K562 (cell line): Measurements from ENCODE around the gene FOXJ3. TPM values are rescaled to one million over a fixed set of nuclear protein-coding genes. Genes with fewer than 3 reads are reported as not detected.

Experiments used
- CBFA2T3 ChIP-seq: fragments of 450-650 bp; IDR thresholded peaks from 2 replicates; pipeline ENCODE4 v1.6.1; 2017
- DEAF1 ChIP-seq: fragments of 450-650 bp; formaldehyde crosslinking; IDR thresholded peaks from 2 replicates; pipeline ENCODE4 v1.4.0; 2020; ENCODE audit warnings: mild to moderate bottlenecking, moderate library complexity
- ETV1 ChIP-seq: fragments of 450-650 bp; conservative IDR thresholded peaks from 2 replicates; pipeline ENCODE4 v1.6.1; 2016; ENCODE audit warnings: missing genetic modification characterization, control low read depth, low read depth, missing compliant biosample characterization
- GATAD2A ChIP-seq: fragments of 450-650 bp; IDR thresholded peaks from 2 replicates; pipeline ENCODE4 v1.6.1; 2017
- HDGF ChIP-seq: fragments of 450-650 bp; IDR thresholded peaks from 2 replicates; pipeline ENCODE4 v1.6.1; 2016
- L3MBTL2 ChIP-seq: fragments of 450-650 bp; IDR thresholded peaks from 2 replicates; pipeline ENCODE4 v1.6.1; 2016; ENCODE audit warnings: mild to moderate bottlenecking, moderate library complexity
- MECOM ChIP-seq: fragments of 250-450 bp; sonication (Bioruptor Pico); IDR thresholded peaks from 2 replicates; pipeline ENCODE4 v1.8.0; 2022; ENCODE audit warnings: inconsistent platforms
- RAD21 ChIP-seq, 2 experiments: fragments of 250-450 bp in 1 of 2; fragments of 450-650 bp in 1 of 2; sonication (Bioruptor Pico) in 1 of 2; formaldehyde crosslinking in 1 of 2; IDR thresholded peaks in 1 of 2; conservative IDR thresholded peaks in 1 of 2; 2 replicates each; pipeline versions ENCODE4 v1.4.0 to v1.8.0; 2020 to 2022; ENCODE audit warnings: mild to moderate bottlenecking in 2 of 2, moderate library complexity in 1 of 2
- TCF3 ChIP-seq: sonication (generic); formaldehyde crosslinking; IDR thresholded peaks from 2 replicates; pipeline ENCODE4 v1.4.0; 2020; ENCODE audit warnings: mild to moderate bottlenecking, missing genetic modification reagents
- polyA plus RNA-seq, 8 experiments: library from polyadenylated mRNA; depleted of rRNA in 4 of 8; stranded (reverse) in 5 of 8; unstranded in 3 of 8; fragments of >200 nt; fragmentation: Nextera tagmentation in 2 of 8; fragmentation: Illumina TruSeq in 1 of 8; extraction: Ambion mirVana in 2 of 8; extraction: Trizol in 1 of 8; gene quantifications; 2 replicates each; pipeline versions ENCODE4 v1.2.1 to v1.2.3, GENCODE V29; 2011 to 2014; ENCODE audit warnings: inconsistent platforms in 1 of 8, missing spikeins in 1 of 8
- total RNA-seq, 7 experiments: library from RNA; depleted of rRNA in 6 of 7; stranded (reverse); fragments of >200 nt in 6 of 7; fragmentation: Illumina TruSeq in 2 of 7; extraction: Trizol in 2 of 7; gene quantifications; 2 replicates each; pipeline versions ENCODE4 v1.2.1 to v1.2.3, GENCODE V29; 2011 to 2021; ENCODE audit warnings: low replicate concordance in 1 of 7
- TF ChIP-seq, protein P1 (sequence below), 2 experiments: fragments of 450-650 bp in 1 of 2; sonication (generic) in 1 of 2; formaldehyde crosslinking in 1 of 2; IDR thresholded peaks; 2 replicates each; pipeline versions ENCODE4 v1.7.1 to v1.9.0; 2016 to 2022; ENCODE audit warnings: inconsistent platforms in 1 of 2, mild to moderate bottlenecking in 1 of 2, missing genetic modification reagents in 1 of 2
- TF ChIP-seq, protein P2 (sequence below): sonication (generic); formaldehyde crosslinking; IDR thresholded peaks from 2 replicates; pipeline ENCODE4 v1.8.0; 2023; ENCODE audit warnings: mild to moderate bottlenecking, missing genetic modification reagents

FOXJ3 gene
- total and polyA plus RNA-seq, 9 of the 15 experiments (the other 6 are each of a cell fraction or from before 2014, with no cell fraction given): 8.7 to 35.3 (median 23.4) TPM

GRCh38 chr1:42335050-42335808, at the start of gene FOXJ3 (continued):
- TF ChIP-seq GATAD2A: peak; percentile 87
- TF ChIP-seq TCF3: peak; percentile 55
- peak in 1 of 2 experiments; percentile 25; a peak in 1 of 4 replicates for TF ChIP-seq RAD21 (CRISPR knock-in tag; conservative IDR thresholded peaks at IDR 0.05 in 1 of 2, IDR thresholded peaks at IDR 0.05 in 1 of 2)
- no peak for TF ChIP-seq MECOM (CRISPR knock-in tag)
- no peak for TF ChIP-seq HDGF
- TF ChIP-seq, protein P1, sequence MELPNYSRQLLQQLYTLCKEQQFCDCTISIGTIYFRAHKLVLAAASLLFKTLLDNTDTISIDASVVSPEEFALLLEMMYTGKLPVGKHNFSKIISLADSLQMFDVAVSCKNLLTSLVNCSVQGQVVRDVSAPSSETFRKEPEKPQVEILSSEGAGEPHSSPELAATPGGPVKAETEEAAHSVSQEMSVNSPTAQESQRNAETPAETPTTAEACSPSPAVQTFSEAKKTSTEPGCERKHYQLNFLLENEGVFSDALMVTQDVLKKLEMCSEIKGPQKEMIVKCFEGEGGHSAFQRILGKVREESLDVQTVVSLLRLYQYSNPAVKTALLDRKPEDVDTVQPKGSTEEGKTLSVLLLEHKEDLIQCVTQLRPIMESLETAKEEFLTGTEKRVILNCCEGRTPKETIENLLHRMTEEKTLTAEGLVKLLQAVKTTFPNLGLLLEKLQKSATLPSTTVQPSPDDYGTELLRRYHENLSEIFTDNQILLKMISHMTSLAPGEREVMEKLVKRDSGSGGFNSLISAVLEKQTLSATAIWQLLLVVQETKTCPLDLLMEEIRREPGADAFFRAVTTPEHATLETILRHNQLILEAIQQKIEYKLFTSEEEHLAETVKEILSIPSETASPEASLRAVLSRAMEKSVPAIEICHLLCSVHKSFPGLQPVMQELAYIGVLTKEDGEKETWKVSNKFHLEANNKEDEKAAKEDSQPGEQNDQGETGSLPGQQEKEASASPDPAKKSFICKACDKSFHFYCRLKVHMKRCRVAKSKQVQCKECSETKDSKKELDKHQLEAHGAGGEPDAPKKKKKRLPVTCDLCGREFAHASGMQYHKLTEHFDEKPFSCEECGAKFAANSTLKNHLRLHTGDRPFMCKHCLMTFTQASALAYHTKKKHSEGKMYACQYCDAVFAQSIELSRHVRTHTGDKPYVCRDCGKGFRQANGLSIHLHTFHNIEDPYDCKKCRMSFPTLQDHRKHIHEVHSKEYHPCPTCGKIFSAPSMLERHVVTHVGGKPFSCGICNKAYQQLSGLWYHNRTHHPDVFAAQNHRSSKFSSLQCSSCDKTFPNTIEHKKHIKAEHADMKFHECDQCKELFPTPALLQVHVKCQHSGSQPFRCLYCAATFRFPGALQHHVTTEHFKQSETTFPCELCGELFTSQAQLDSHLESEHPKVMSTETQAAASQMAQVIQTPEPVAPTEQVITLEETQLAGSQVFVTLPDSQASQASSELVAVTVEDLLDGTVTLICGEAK (IDR thresholded peaks at IDR 0.05): peak; percentile 83
- TF ChIP-seq, protein P1 (CRISPR knock-in tag; IDR thresholded peaks at IDR 0.05): no peak
- no peak for TF ChIP-seq CBFA2T3
- peak; percentile 28; the same call in 1 of the 2 replicates for TF ChIP-seq DEAF1 (CRISPR knock-in tag)
- TF ChIP-seq L3MBTL2: peak; percentile 87
- TF ChIP-seq ETV1 (tag): peak; percentile 49; the same call in 1 of the 2 replicates
- TF ChIP-seq, protein P2, sequence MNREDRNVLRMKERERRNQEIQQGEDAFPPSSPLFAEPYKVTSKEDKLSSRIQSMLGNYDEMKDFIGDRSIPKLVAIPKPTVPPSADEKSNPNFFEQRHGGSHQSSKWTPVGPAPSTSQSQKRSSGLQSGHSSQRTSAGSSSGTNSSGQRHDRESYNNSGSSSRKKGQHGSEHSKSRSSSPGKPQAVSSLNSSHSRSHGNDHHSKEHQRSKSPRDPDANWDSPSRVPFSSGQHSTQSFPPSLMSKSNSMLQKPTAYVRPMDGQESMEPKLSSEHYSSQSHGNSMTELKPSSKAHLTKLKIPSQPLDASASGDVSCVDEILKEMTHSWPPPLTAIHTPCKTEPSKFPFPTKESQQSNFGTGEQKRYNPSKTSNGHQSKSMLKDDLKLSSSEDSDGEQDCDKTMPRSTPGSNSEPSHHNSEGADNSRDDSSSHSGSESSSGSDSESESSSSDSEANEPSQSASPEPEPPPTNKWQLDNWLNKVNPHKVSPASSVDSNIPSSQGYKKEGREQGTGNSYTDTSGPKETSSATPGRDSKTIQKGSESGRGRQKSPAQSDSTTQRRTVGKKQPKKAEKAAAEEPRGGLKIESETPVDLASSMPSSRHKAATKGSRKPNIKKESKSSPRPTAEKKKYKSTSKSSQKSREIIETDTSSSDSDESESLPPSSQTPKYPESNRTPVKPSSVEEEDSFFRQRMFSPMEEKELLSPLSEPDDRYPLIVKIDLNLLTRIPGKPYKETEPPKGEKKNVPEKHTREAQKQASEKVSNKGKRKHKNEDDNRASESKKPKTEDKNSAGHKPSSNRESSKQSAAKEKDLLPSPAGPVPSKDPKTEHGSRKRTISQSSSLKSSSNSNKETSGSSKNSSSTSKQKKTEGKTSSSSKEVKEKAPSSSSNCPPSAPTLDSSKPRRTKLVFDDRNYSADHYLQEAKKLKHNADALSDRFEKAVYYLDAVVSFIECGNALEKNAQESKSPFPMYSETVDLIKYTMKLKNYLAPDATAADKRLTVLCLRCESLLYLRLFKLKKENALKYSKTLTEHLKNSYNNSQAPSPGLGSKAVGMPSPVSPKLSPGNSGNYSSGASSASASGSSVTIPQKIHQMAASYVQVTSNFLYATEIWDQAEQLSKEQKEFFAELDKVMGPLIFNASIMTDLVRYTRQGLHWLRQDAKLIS (CRISPR knock-in tag): peak; percentile 81
